NCI-H2029 treated with DMSO at 0.1 percent for 48 hours (cell line): ENCODE data around the gene PHACTR2.
"Not testable (repeated sequence)": the region's sequence is repeated elsewhere in the genome, so short reads cannot be mapped to it uniquely, and the experiment has no call there.

Source experiments
- DNase-seq: peaks from one replicate; lab custom pipeline; 2025; lab: John Stamatoyannopoulos, UW

Gene PHACTR2

GRCh38 chr6:143766185-143766553 lies 88.4 kb downstream of the PHACTR2 start:
- DNase-seq: no peak

- no peak for DNase-seq
Measured at GRCh38 chr6:143767433-143767832, 89.7 kb downstream of the PHACTR2 start.

GRCh38 chr6:143772116-143773086 lies 94.6 kb downstream of the PHACTR2 start:
- DNase-seq: no peak

- no peak for DNase-seq
Measured at GRCh38 chr6:143773506-143774150, 95.9 kb downstream of the PHACTR2 start.

GRCh38 chr6:143774347-143774746 lies 96.6 kb downstream of the PHACTR2 start:
- no peak for DNase-seq

- no peak for DNase-seq
Measured at GRCh38 chr6:143775336-143775735, 97.6 kb downstream of the PHACTR2 start.

- DNase-seq: no peak
Measured at GRCh38 chr6:143778926-143779325, 101.2 kb downstream of the PHACTR2 start.

GRCh38 chr6:143782481-143782880 lies 104.7 kb downstream of the PHACTR2 start:
- DNase-seq: no peak

- no peak for DNase-seq
Measured at GRCh38 chr6:143783077-143783476, 105.3 kb downstream of the PHACTR2 start.

- DNase-seq: no peak
Measured at GRCh38 chr6:143784316-143784715, 106.6 kb downstream of the PHACTR2 start.

GRCh38 chr6:143786371-143786770 lies 108.6 kb downstream of the PHACTR2 start:
- DNase-seq: not testable (repeated sequence)

- DNase-seq: no peak
Measured at GRCh38 chr6:143792402-143793279, 114.9 kb downstream of the PHACTR2 start.

GRCh38 chr6:143793280-143793619 lies 115.5 kb downstream of the PHACTR2 start:
- DNase-seq: no peak

GRCh38 chr6:143796551-143796950 lies 118.8 kb downstream of the PHACTR2 start:
- DNase-seq: not testable (repeated sequence)

- DNase-seq: not testable (repeated sequence)
Measured at GRCh38 chr6:143798487-143798886, 120.7 kb downstream of the PHACTR2 start.

- no peak for DNase-seq
Measured at GRCh38 chr6:143802833-143803565, 125.2 kb downstream of the PHACTR2 start.

- DNase-seq: no peak
Measured at GRCh38 chr6:143803769-143804568, 126.2 kb downstream of the PHACTR2 start.

- no peak for DNase-seq
Measured at GRCh38 chr6:143804835-143805239, 127.1 kb downstream of the PHACTR2 start.

- DNase-seq: no peak
Measured at GRCh38 chr6:143806282-143807102, 128.7 kb downstream of the PHACTR2 start.
